A549 (cell line): ENCODE data around the gene TNF.

ENCODE experiments used
- ATOH8 ChIP-seq: fragments of 250-450 bp; sonication (Bioruptor Pico); IDR thresholded peaks from 2 replicates; pipeline ENCODE4 v1.5.0; 2020; ENCODE audit warnings: low read depth, mild to moderate bottlenecking, moderate library complexity
- BHLHE40 ChIP-seq: IDR thresholded peaks from 2 replicates; pipeline ENCODE4 v1.6.1; 2012; ENCODE audit warnings: low read depth, low read length, inconsistent platforms
- ELK1 ChIP-seq: fragments of 150-350 bp; IDR thresholded peaks from 2 replicates; pipeline ENCODE4 v1.6.1; 2014; ENCODE audit warnings: low read depth, mild to moderate bottlenecking, low read length
- MAX ChIP-seq: IDR thresholded peaks from 2 replicates; pipeline ENCODE4 v1.6.1; 2012
- MYC ChIP-seq: IDR thresholded peaks from 2 replicates; pipeline ENCODE4 v1.6.1; 2012; ENCODE audit warnings: mild to moderate bottlenecking, inconsistent platforms, low read length, improper control_type of control experiment, borderline replicate concordance
- NFE2L2 ChIP-seq: fragments of 150-350 bp; conservative IDR thresholded peaks from 2 replicates; pipeline ENCODE4 v1.6.1; 2014; ENCODE audit warnings: low read length
- POLR2A ChIP-seq: IDR thresholded peaks from 2 replicates; pipeline ENCODE4 v1.6.1; 2012; ENCODE audit warnings: mild to moderate bottlenecking, low read length
- RAD21 ChIP-seq, 2 experiments: fragments of >200 bp in 1 of 2; sonication (Bioruptor Twin) in 1 of 2; formaldehyde crosslinking in 1 of 2; IDR thresholded peaks in 1 of 2; conservative IDR thresholded peaks in 1 of 2; 2 replicates in 1 of 2; 3 replicates in 1 of 2; pipeline ENCODE4 v1.6.1; 2012 to 2018; ENCODE audit warnings: inconsistent platforms in 1 of 2
- RNF2 ChIP-seq: fragments of 200-600 bp; sonication (generic); IDR thresholded peaks from 2 replicates; pipeline ENCODE4 v1.6.1; 2016; ENCODE audit warnings: low read depth, mild to moderate bottlenecking, antibody characterized with exemption, moderate library complexity, borderline replicate concordance
- TF ChIP-seq, protein P1 (sequence below): fragments of >200 bp; sonication (Bioruptor Twin); formaldehyde crosslinking; IDR thresholded peaks from 3 replicates; pipeline ENCODE4 v1.5.1; 2016
- TF ChIP-seq, protein P2 (sequence below): IDR thresholded peaks from 2 replicates; pipeline ENCODE4 v1.6.1; 2012; ENCODE audit warnings: low read depth, borderline replicate concordance

DNA sequence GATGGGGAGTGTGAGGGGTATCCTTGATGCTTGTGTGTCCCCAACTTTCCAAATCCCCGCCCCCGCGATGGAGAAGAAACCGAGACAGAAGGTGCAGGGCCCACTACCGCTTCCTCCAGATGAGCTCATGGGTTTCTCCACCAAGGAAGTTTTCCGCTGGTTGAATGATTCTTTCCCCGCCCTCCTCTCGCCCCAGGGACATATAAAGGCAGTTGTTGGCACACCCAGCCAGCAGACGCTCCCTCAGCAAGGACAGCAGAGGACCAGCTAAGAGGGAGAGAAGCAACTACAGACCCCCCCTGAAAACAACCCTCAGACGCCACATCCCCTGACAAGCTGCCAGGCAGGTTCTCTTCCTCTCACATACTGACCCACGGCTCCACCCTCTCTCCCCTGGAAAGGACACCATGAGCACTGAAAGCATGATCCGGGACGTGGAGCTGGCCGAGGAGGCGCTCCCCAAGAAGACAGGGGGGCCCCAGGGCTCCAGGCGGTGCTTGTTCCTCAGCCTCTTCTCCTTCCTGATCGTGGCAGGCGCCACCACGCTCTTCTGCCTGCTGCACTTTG lies at the start of gene TNF:
- TF ChIP-seq POLR2A (no peak), BHLHE40 (no peak), ELK1 (no peak), RAD21 (conservative IDR thresholded peaks at IDR 0.05 in 1 of 2, IDR thresholded peaks at IDR 0.05 in 1 of 2) (no peak), MYC (no peak), ATOH8 (CRISPR knock-in tag) (no peak), RNF2 (no peak), MAX (no peak), NFE2L2 (no peak)
- TF ChIP-seq, protein P1, sequence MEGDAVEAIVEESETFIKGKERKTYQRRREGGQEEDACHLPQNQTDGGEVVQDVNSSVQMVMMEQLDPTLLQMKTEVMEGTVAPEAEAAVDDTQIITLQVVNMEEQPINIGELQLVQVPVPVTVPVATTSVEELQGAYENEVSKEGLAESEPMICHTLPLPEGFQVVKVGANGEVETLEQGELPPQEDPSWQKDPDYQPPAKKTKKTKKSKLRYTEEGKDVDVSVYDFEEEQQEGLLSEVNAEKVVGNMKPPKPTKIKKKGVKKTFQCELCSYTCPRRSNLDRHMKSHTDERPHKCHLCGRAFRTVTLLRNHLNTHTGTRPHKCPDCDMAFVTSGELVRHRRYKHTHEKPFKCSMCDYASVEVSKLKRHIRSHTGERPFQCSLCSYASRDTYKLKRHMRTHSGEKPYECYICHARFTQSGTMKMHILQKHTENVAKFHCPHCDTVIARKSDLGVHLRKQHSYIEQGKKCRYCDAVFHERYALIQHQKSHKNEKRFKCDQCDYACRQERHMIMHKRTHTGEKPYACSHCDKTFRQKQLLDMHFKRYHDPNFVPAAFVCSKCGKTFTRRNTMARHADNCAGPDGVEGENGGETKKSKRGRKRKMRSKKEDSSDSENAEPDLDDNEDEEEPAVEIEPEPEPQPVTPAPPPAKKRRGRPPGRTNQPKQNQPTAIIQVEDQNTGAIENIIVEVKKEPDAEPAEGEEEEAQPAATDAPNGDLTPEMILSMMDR, result no peak
- TF ChIP-seq, protein P2, sequence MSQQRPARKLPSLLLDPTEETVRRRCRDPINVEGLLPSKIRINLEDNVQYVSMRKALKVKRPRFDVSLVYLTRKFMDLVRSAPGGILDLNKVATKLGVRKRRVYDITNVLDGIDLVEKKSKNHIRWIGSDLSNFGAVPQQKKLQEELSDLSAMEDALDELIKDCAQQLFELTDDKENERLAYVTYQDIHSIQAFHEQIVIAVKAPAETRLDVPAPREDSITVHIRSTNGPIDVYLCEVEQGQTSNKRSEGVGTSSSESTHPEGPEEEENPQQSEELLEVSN, result no peak
